H9 (cell line): ENCODE results near the gene OCSTAMP. TPM values are rescaled to one million over a fixed set of nuclear protein-coding genes. Genes with fewer than 3 reads are reported as not detected.

ENCODE experiments used
- DNase-seq: peaks from one replicate; pipeline ENCODE4 v3.0.0-alpha.2; 2017
- H2AFZ ChIP-seq: one replicate; pipeline ENCODE4 v1.6.1; 2013; ENCODE audit warnings: mild to moderate bottlenecking, low read length, control low read depth, moderate library complexity
- H2AK5ac ChIP-seq: 2 replicates; pipeline ENCODE4 v1.6.1; 2013; ENCODE audit warnings: low read length, control low read depth, mixed read lengths; ENCODE audit not compliant: insufficient read length
- H2BK120ac ChIP-seq: one replicate; pipeline ENCODE4 v1.6.1; 2013; ENCODE audit warnings: low read depth, mild to moderate bottlenecking, low read length, control low read depth, inconsistent platforms; ENCODE audit not compliant: poor library complexity, severe bottlenecking
- H2BK12ac ChIP-seq: 2 replicates; pipeline ENCODE4 v1.6.1; 2013; ENCODE audit warnings: low read length, control low read depth, mixed read lengths, low read depth; ENCODE audit not compliant: insufficient read length
- H2BK15ac ChIP-seq: 2 replicates; pipeline ENCODE4 v1.6.1; 2013; ENCODE audit warnings: low read depth, low read length, control low read depth
- H2BK20ac ChIP-seq: one replicate; pipeline ENCODE4 v1.6.1; 2013; ENCODE audit warnings: low read depth, mild to moderate bottlenecking, low read length, control low read depth, inconsistent platforms; ENCODE audit not compliant: poor library complexity, severe bottlenecking
- H2BK5ac ChIP-seq: 2 replicates; pipeline ENCODE4 v1.6.1; 2013; ENCODE audit warnings: low read length, control low read depth, mixed read lengths; ENCODE audit not compliant: insufficient read length
- H3K14ac ChIP-seq: 2 replicates; pipeline ENCODE4 v1.6.1; 2013; ENCODE audit warnings: low read length, control low read depth; ENCODE audit not compliant: insufficient read depth
- H3K18ac ChIP-seq: 2 replicates; pipeline ENCODE4 v1.6.1; 2013; ENCODE audit warnings: low read depth, mild to moderate bottlenecking, mixed read lengths, low read length, control low read depth; ENCODE audit not compliant: insufficient read length
- H3K23ac ChIP-seq: 2 replicates; pipeline ENCODE4 v1.6.1; 2013; ENCODE audit warnings: low read length, control low read depth, mixed read lengths, low read depth; ENCODE audit not compliant: insufficient read length
- H3K23me2 ChIP-seq: 2 replicates; pipeline ENCODE4 v1.6.1; 2013; ENCODE audit warnings: low read depth, mild to moderate bottlenecking, mixed read lengths, low read length, control low read depth; ENCODE audit not compliant: insufficient read length, poor library complexity, severe bottlenecking
- H3K27ac ChIP-seq: 2 replicates; pipeline ENCODE4 v1.5.1; 2013; ENCODE audit warnings: low read length, control low read depth, mixed read lengths, low read depth; ENCODE audit not compliant: insufficient read length
- H3K27me3 ChIP-seq: 2 replicates; pipeline ENCODE4 v1.6.1; 2013; ENCODE audit warnings: low read length, control low read depth, inconsistent platforms; ENCODE audit not compliant: insufficient read depth
- H3K4ac ChIP-seq: 2 replicates; pipeline ENCODE4 v1.6.1; 2013; ENCODE audit warnings: low read depth, mild to moderate bottlenecking, control low read depth, inconsistent platforms, low read length, moderate library complexity
- H3K4me1 ChIP-seq: 2 replicates; pipeline ENCODE4 v1.6.1; 2013; ENCODE audit warnings: low read length, control low read depth, inconsistent platforms; ENCODE audit not compliant: insufficient read depth
- H3K4me2 ChIP-seq: 2 replicates; pipeline ENCODE4 v1.6.1; 2013; ENCODE audit warnings: low read length, control low read depth, mixed read lengths; ENCODE audit not compliant: insufficient read length, insufficient read depth
- H3K56ac ChIP-seq: 2 replicates; pipeline ENCODE4 v1.6.1; 2013; ENCODE audit warnings: low read depth, mild to moderate bottlenecking, mixed read lengths, low read length, control low read depth; ENCODE audit not compliant: insufficient read length
- H3K79me1 ChIP-seq: 2 replicates; pipeline ENCODE4 v1.6.1; 2013; ENCODE audit warnings: low read depth, mild to moderate bottlenecking, moderate library complexity, low read length, control low read depth, inconsistent platforms; ENCODE audit not compliant: insufficient read depth, poor library complexity, severe bottlenecking
- H3K79me2 ChIP-seq: 2 replicates; pipeline ENCODE4 v1.6.1; 2013; ENCODE audit warnings: low read length, control low read depth, inconsistent platforms; ENCODE audit not compliant: insufficient read depth
- H3K9ac ChIP-seq: 2 replicates; pipeline ENCODE4 v1.6.1; 2013; ENCODE audit warnings: low read length, control low read depth, mixed read lengths; ENCODE audit not compliant: insufficient read length; ENCODE audit errors: extremely low read depth
- H3K9me3 ChIP-seq: one replicate; pipeline ENCODE4 v1.6.1; 2013; ENCODE audit warnings: low read depth, low read length, inconsistent platforms; ENCODE audit not compliant: control insufficient read depth
- H3T11ph ChIP-seq: one replicate; pipeline ENCODE4 v1.6.1; 2013; ENCODE audit warnings: mild to moderate bottlenecking, low read length, control low read depth, inconsistent platforms
- H4K20me1 ChIP-seq: one replicate; pipeline ENCODE4 v1.6.1; 2013; ENCODE audit not compliant: control insufficient read depth, insufficient read length, insufficient read depth
- H4K5ac ChIP-seq: 2 replicates; pipeline ENCODE4 v1.6.1; 2013; ENCODE audit warnings: low read depth, mild to moderate bottlenecking, mixed read lengths, low read length, control low read depth; ENCODE audit not compliant: insufficient read length
- H4K8ac ChIP-seq: replicated peaks from 2 replicates; pipeline ENCODE4 v1.6.1; 2013; ENCODE audit warnings: low read length, control low read depth, mixed read lengths, low read depth; ENCODE audit not compliant: insufficient read length
- H4K91ac ChIP-seq: 2 replicates; pipeline ENCODE4 v1.6.1; 2013; ENCODE audit warnings: low read depth, mild to moderate bottlenecking, moderate library complexity, mixed read lengths, low read length, control low read depth; ENCODE audit not compliant: insufficient read length
- H3K27ac Mint-ChIP-seq, 3 experiments: 2 replicates in 2 of 3; 3 replicates in 1 of 3; pipeline ENCODE4 v1.8.0; 2020 to 2021; ENCODE audit warnings: mixed read lengths in 3 of 3, mild to moderate bottlenecking in 1 of 3, moderate library complexity in 1 of 3
- H3K27me3 Mint-ChIP-seq: 2 replicates; pipeline ENCODE4 v1.8.0; 2021; ENCODE audit warnings: low read depth, mild to moderate bottlenecking, moderate library complexity, mixed read lengths
- H3K36me3 Mint-ChIP-seq, 3 experiments: 2 replicates in 2 of 3; 3 replicates in 1 of 3; pipeline ENCODE4 v1.8.0; 2020 to 2021; ENCODE audit warnings: low read depth in 3 of 3, mixed read lengths in 3 of 3; ENCODE audit not compliant: insufficient read depth in 1 of 3
- H3K4me1 Mint-ChIP-seq, 2 experiments: 2 replicates each; pipeline ENCODE4 v1.8.0; 2020; ENCODE audit warnings: mixed read lengths in 2 of 2
- H3K4me3 Mint-ChIP-seq, 2 experiments: 2 replicates in 1 of 2; 3 replicates in 1 of 2; pipeline ENCODE4 v1.8.0; 2020 to 2021; ENCODE audit warnings: mild to moderate bottlenecking in 2 of 2, mixed read lengths in 2 of 2, moderate library complexity in 1 of 2
- H3K9me3 Mint-ChIP-seq, 2 experiments: 2 replicates in 1 of 2; 3 replicates in 1 of 2; pipeline ENCODE4 v1.8.0; 2020; ENCODE audit warnings: mild to moderate bottlenecking in 2 of 2, mixed read lengths in 2 of 2, moderate library complexity in 1 of 2
- CTCF ChIP-seq: fragments of 200-600 bp; sonication (generic); conservative IDR thresholded peaks from 3 replicates; pipeline ENCODE4 v1.8.0; 2021; ENCODE audit warnings: antibody characterized with exemption, mild to moderate bottlenecking
- WGBS: extraction: QIAGEN DNeasy Blood & Tissue Kit; methylation state at CpG from one replicate; pipeline ENCODE4 v1.1.7; 2013; ENCODE audit warnings: missing lambda C conversion rate, low lambda C conversion rate, mixed read lengths; ENCODE audit not compliant: insufficient read length; ENCODE audit errors: extremely low coverage; 5-methylcytosine and 5-hydroxymethylcytosine counted together
- total RNA-seq: library from RNA; stranded (reverse); gene quantifications from 2 replicates; pipeline ENCODE4 v1.2.1, GENCODE V29; 2021

The OCSTAMP gene
- total RNA-seq, 1 experiment from 2014 or later = not detected

- no peak overlapping the region for H4K91ac ChIP-seq
- H3K14ac ChIP-seq = no peak overlapping the region
- H2AFZ ChIP-seq = no peak overlapping the region
- no peaks in the 10 kb centered on the region for H3K27me3 ChIP-seq
- H2BK5ac ChIP-seq = no peak overlapping the region
- no peak overlapping the region for H3K4me2 ChIP-seq
- no peak overlapping the region for H2BK12ac ChIP-seq
- no peak overlapping the region for H3T11ph ChIP-seq
- TF ChIP-seq CTCF = no peak
- no peak overlapping the region for H2BK20ac ChIP-seq
- Mint-ChIP-seq H3K27ac (no peak overlapping the region), H3K27me3 (peaks cover 2% of the 10 kb centered on the region), H3K4me1 (no peaks in the 10 kb centered on the region), H3K9me3 (peaks cover 60 to 73% of the 10 kb centered on the region in 2 experiments), H3K4me3 (no peak overlapping the region), H3K36me3 (peaks cover 82 to 93% (median 84%) of the 10 kb centered on the region in 3 experiments)
- no peak overlapping the region for H3K4ac ChIP-seq
- H3K18ac ChIP-seq = no peak overlapping the region
- H3K23me2 ChIP-seq = no peaks in the 10 kb centered on the region
- H3K23ac ChIP-seq = no peak overlapping the region
- H4K5ac ChIP-seq = no peak overlapping the region
- no peaks in the 10 kb centered on the region for H3K4me1 ChIP-seq
- no peak for DNase-seq
- H3K79me2 ChIP-seq = no peaks in the 10 kb centered on the region
- H2BK15ac ChIP-seq = no peak overlapping the region
- no peak overlapping the region for H3K56ac ChIP-seq
- H3K27ac ChIP-seq = no peak overlapping the region
- H4K8ac ChIP-seq = no peak overlapping the region
- peaks cover 54% of the 10 kb centered on the region for H3K9me3 ChIP-seq
- no peak overlapping the region for H3K9ac ChIP-seq
- no peaks in the 10 kb centered on the region for H3K79me1 ChIP-seq
- H2AK5ac ChIP-seq = no peak overlapping the region
- no peak overlapping the region for H2BK120ac ChIP-seq
- WGBS = no CpG with 5 or more reads among the region's 3 CpGs
- no peaks in the 10 kb centered on the region for H4K20me1 ChIP-seq
Observed at GRCh38 chr20:46505506-46505905, 44.9 kb downstream of the OCSTAMP start.
